Measurements from ENCODE around the gene CDC42EP1.

GRCh38 chr22:37594237-37594636 lies 34.0 kb downstream of the CDC42EP1 start:
- TF ChIP-seq CTCF (IDR thresholded peaks at IDR 0.05; ENCODE audit: low read length) (peak; percentile 34), EZH2phosphoT487 (IDR thresholded peaks at IDR 0.05; ENCODE audit: low read length) (no peak)
